H1 (cell line): ENCODE measurements around the gene SPDYC. TPM values are rescaled to one million over a fixed set of nuclear protein-coding genes. Genes with fewer than 3 reads are reported as not detected.

Source experiments
- ASH2L ChIP-seq: fragments of 200-600, 300-600 bp; sonication (generic); IDR thresholded peaks from one replicate; pipeline ENCODE4 v1.7.1; 2017; ENCODE audit warnings: low read length
- BRCA1 ChIP-seq: IDR thresholded peaks from 2 replicates; pipeline ENCODE4 v1.6.1; 2012; ENCODE audit warnings: low read depth, low read length, improper control_type of control experiment
- JUND ChIP-seq: IDR thresholded peaks from 2 replicates; pipeline ENCODE4 v1.6.1; 2011; ENCODE audit warnings: mild to moderate bottlenecking, improper control_type of control experiment, low read length
- MAFK ChIP-seq: IDR thresholded peaks from 2 replicates; pipeline ENCODE4 v1.6.1; 2012; ENCODE audit warnings: low read depth, mild to moderate bottlenecking, improper control_type of control experiment, low read length
- NRF1 ChIP-seq: IDR thresholded peaks from 2 replicates; pipeline ENCODE4 v1.6.1; 2011; ENCODE audit warnings: mild to moderate bottlenecking, low read depth, low read length, improper control_type of control experiment
- polyA plus RNA-seq, 7 experiments: library from polyadenylated mRNA; depleted of rRNA in 3 of 7; stranded (reverse) in 5 of 7; unstranded in 2 of 7; fragments of >200 nt in 5 of 7; fragments of 200-250 nt in 2 of 7; gene quantifications; 1 replicate in 5 of 7; 2 replicates in 1 of 7; 4 replicates in 1 of 7; pipeline versions ENCODE4 v1.2.1 to v1.2.3, GENCODE V29; 2011 to 2013; ENCODE audit warnings: missing spikeins in 2 of 7, mixed read lengths in 2 of 7
- total RNA-seq: library from RNA; stranded (reverse); fragmentation: NEBNext Ultra II Directional; extraction: Animal tissue kit (Norgen Biotek cat#: 25700); gene quantifications from 2 replicates; pipeline ENCODE4 v1.2.1, GENCODE V29; 2021

SPDYC gene
- total and polyA plus RNA-seq, 2 of the 8 experiments (the other 6 are each of a cell fraction or from before 2014, with no cell fraction given), result 0.15 TPM; not detected in 1

- TF ChIP-seq MAFK (no peak), JUND (no peak), ASH2L (no peak), BRCA1 (no peak), NRF1 (no peak)
These were observed 40.3 kb downstream of the SPDYC start (continued) for GRCh38 chr11:65210361-65210731.
